Measurements from ENCODE around the gene BTBD6. TPM values are rescaled to one million over a fixed set of nuclear protein-coding genes. Genes with fewer than 3 reads are reported as not detected.

BTBD6 gene
- total and polyA plus RNA-seq, 2 donors from 2014 or later, result 33.3 to 38.9 TPM

DNA sequence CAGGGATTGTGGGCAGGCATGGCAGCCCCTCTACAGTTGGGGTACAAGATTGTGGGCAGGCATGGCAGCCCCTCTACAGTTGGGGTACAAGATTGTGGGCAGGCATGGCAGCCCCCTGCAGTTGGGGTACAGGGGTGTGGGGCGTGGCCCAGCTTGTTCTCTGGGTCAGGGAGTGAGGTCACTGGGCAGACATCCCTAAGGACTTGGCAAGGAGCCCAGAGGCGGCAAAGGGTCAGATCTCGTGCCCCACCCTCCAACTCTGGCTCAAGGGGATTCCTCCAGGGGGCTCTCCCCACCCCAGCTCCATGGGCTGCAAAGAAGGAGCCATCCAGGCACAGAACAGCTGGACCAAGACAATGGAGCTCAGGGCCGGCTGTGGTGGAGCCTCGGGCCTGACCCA, 41.5 kb upstream of the BTBD6 start:
- no peak overlapping the region for H3K27ac ChIP-seq (ENCODE audit: low read depth in 2 of 2, low read length in 2 of 2)
- peaks cover 0 to 29% (median 6%) of the 10 kb centered on the region in 3 donors for H3K4me1 ChIP-seq (ENCODE audit: control insufficient read depth in 2 of 3, insufficient read depth in 2 of 3, low read depth in 1 of 3, low read length in 3 of 3)
- DNase-seq (no peak), FAIRE-seq (no peak)
- no peak overlapping the region for H3K4me3 ChIP-seq (ENCODE audit: low read length in 3 of 3)
- H3K36me3 ChIP-seq (ENCODE audit: control insufficient read depth in 2 of 3, insufficient read depth in 3 of 3, low read length in 3 of 3), result peaks cover 0 to 5% (median 0%) of the 10 kb centered on the region in 3 donors
- no peaks in the 10 kb centered on the region for H3K9me3 ChIP-seq (ENCODE audit: control insufficient read depth in 2 of 3, insufficient read depth in 1 of 3, low read length in 3 of 3)
- TF ChIP-seq, protein P1, sequence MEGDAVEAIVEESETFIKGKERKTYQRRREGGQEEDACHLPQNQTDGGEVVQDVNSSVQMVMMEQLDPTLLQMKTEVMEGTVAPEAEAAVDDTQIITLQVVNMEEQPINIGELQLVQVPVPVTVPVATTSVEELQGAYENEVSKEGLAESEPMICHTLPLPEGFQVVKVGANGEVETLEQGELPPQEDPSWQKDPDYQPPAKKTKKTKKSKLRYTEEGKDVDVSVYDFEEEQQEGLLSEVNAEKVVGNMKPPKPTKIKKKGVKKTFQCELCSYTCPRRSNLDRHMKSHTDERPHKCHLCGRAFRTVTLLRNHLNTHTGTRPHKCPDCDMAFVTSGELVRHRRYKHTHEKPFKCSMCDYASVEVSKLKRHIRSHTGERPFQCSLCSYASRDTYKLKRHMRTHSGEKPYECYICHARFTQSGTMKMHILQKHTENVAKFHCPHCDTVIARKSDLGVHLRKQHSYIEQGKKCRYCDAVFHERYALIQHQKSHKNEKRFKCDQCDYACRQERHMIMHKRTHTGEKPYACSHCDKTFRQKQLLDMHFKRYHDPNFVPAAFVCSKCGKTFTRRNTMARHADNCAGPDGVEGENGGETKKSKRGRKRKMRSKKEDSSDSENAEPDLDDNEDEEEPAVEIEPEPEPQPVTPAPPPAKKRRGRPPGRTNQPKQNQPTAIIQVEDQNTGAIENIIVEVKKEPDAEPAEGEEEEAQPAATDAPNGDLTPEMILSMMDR (IDR thresholded peaks at IDR 0.05; ENCODE audit: borderline replicate concordance, extremely low read depth, insufficient read depth), result no peak
- intact Hi-C loops (cut with DNase I), result no loop called here
- no peak overlapping the region for H3K9ac ChIP-seq (ENCODE audit: low read length in 3 of 3)
- H3K27me3 ChIP-seq (ENCODE audit: control insufficient read depth, insufficient read depth, low read length), result no peaks in the 10 kb centered on the region

DNA sequence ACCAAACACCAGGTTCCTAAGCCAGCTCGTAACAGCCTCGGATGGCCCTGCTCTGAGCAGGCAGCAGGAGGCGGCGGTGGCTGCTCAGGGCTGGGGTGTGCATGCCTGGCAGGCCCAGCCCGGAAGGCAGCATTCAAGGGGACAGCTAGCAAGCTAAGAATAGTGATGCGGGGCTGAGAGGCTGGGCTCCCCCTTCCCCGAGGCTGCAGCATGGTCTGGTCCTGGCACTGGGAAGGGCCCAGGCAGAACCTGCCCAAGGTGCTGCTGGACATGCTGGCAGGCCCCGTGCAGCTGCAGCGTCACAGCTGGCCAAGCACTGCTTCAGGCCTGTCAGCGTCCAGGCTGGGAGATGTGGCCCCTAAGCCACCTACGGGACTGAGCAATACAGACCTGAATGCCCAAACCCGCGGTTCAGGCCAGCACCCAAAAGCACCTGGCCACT, 40.9 kb upstream of the BTBD6 start:
- TF ChIP-seq, protein P1 (IDR thresholded peaks at IDR 0.05; ENCODE audit: borderline replicate concordance, extremely low read depth, insufficient read depth), result no peak
- FAIRE-seq (no peak), DNase-seq (no peak)
- Histone ChIP-seq H3K4me3 (ENCODE audit: low read length in 3 of 3) (no peak overlapping the region), H3K27ac (ENCODE audit: low read depth in 2 of 2, low read length in 2 of 2) (no peak overlapping the region), H3K9me3 (ENCODE audit: control insufficient read depth in 2 of 3, insufficient read depth in 1 of 3, low read length in 3 of 3) (no peaks in the 10 kb centered on the region), H3K27me3 (ENCODE audit: control insufficient read depth, insufficient read depth, low read length) (no peaks in the 10 kb centered on the region), H3K36me3 (ENCODE audit: control insufficient read depth in 2 of 3, insufficient read depth in 3 of 3, low read length in 3 of 3) (peaks cover 0 to 5% (median 0%) of the 10 kb centered on the region in 3 donors), H3K4me1 (ENCODE audit: control insufficient read depth in 2 of 3, insufficient read depth in 2 of 3, low read depth in 1 of 3, low read length in 3 of 3) (peaks cover 0 to 29% (median 6%) of the 10 kb centered on the region in 3 donors), H3K9ac (ENCODE audit: low read length in 3 of 3) (no peak overlapping the region)
- intact Hi-C loops (cut with DNase I), result no loop called here

DNA sequence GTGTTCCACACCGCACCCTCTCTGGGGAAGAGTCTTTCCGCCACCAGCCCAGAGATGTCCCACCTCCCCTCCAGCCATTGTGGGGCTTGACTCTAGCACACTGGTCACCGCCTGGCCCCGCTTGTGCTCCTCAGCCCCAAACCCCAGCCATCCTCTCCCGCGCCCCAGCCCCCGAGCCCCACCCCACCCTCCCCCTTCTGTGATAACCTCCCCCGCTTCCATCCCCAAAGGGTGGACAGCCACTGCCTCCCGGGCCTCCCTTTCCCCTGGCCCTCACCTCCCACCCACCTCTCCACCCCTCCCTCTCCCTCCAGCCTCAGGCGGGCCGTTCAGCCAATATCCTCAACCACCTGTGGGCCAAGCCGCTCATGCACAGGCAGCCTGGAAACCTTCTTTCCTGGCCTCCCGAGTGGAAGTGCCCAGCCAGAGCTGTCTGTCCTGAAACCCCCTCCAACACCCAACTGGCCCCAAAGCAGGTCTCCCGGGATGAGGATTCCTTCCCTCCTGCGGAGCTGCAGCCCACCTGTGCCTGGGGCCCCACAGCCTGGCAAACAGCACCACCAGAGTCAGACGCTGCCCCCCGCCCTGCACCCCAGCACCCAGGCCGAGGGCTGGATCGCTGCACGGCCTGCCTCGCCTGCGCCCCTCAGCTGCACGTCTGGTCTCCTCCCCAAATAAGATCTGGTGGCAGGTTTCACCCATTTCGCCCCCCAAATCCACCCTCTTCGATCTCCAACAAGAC, 40.2 kb upstream of the BTBD6 start:
- H3K27me3 ChIP-seq (ENCODE audit: control insufficient read depth, insufficient read depth, low read length), result no peaks in the 10 kb centered on the region
- no peak for FAIRE-seq
- intact Hi-C loops (cut with DNase I), result no loop called here

More for the DNA sequence above, 40.2 kb upstream of the BTBD6 start:
- no peak for DNase-seq
- Histone ChIP-seq H3K36me3 (ENCODE audit: control insufficient read depth in 2 of 3, insufficient read depth in 3 of 3, low read length in 3 of 3) (peaks cover 0 to 5% (median 0%) of the 10 kb centered on the region in 3 donors), H3K9ac (ENCODE audit: low read length in 3 of 3) (no peak overlapping the region), H3K9me3 (ENCODE audit: control insufficient read depth in 2 of 3, insufficient read depth in 1 of 3, low read length in 3 of 3) (no peaks in the 10 kb centered on the region), H3K27ac (ENCODE audit: low read depth in 2 of 2, low read length in 2 of 2) (no peak overlapping the region), H3K4me3 (ENCODE audit: low read length in 3 of 3) (no peak overlapping the region), H3K4me1 (ENCODE audit: control insufficient read depth in 2 of 3, insufficient read depth in 2 of 3, low read depth in 1 of 3, low read length in 3 of 3) (peaks cover 0 to 27% (median 6%) of the 10 kb centered on the region in 3 donors)
- TF ChIP-seq, protein P1 (IDR thresholded peaks at IDR 0.05; ENCODE audit: borderline replicate concordance, extremely low read depth, insufficient read depth), result no peak

Data from kidney (tissue), 14 donors.